PFSK-1 (cell line): ENCODE data around the gene PKMYT1.

Experiments used
- FOXP2 ChIP-seq: optimal IDR thresholded peaks from 2 replicates; pipeline ENCODE3; 2011; ENCODE audit warnings: borderline replicate concordance, control low read depth, inconsistent platforms; ENCODE audit not compliant: insufficient read depth; ENCODE audit errors: extremely low read length, extremely low read depth
- POLR2AphosphoS5 ChIP-seq: IDR thresholded peaks from 2 replicates; pipeline ENCODE4 v1.6.1; 2012; ENCODE audit warnings: low read depth, mild to moderate bottlenecking, control low read depth, low read length, moderate library complexity
- REST ChIP-seq, 2 experiments: IDR thresholded peaks; 2 replicates each; pipeline versions ENCODE4 v1.6.1 to v1.8.0; 2011 to 2012; ENCODE audit warnings: low read depth in 2 of 2, low read length in 2 of 2, control low read depth in 1 of 2, inconsistent platforms in 1 of 2, mild to moderate bottlenecking in 1 of 2, moderate library complexity in 1 of 2; ENCODE audit not compliant: insufficient read depth in 1 of 2
- SIN3A ChIP-seq: IDR thresholded peaks from 2 replicates; pipeline ENCODE4 v1.6.1; 2012; ENCODE audit warnings: mild to moderate bottlenecking, low read length, moderate library complexity, borderline replicate concordance; ENCODE audit not compliant: insufficient read depth
- TAF1 ChIP-seq: IDR thresholded peaks from 2 replicates; pipeline ENCODE4 v1.6.1; 2012; ENCODE audit warnings: low read length, control low read depth, borderline replicate concordance; ENCODE audit not compliant: insufficient read depth

GRCh38 chr16:2981177-2981898 lies 1.1 kb upstream of the PKMYT1 start:
- no peak for TF ChIP-seq POLR2AphosphoS5
- TF ChIP-seq FOXP2: no peak
- TF ChIP-seq TAF1: no peak
- TF ChIP-seq SIN3A: no peak
- no peak for TF ChIP-seq REST (IDR thresholded peaks at IDR 0.05; ENCODE audit: insufficient read depth in 1 of 2, low read depth in 2 of 2, low read length in 2 of 2)
